Effector memory CD8-positive, alpha-beta T cell (primary cell): ENCODE measurements around the gene GLI1.

Experiments used
- ATAC-seq: fragments of 150-1000 bp; cut with Tn5 transposase; replicated peaks from 2 replicates; pipeline ENCODE4 v1.10.0; 2021; ENCODE audit warnings: mild to moderate bottlenecking, moderate library complexity
- DNase-seq, 3 experiments: peaks; one replicate each; pipeline ENCODE4 v3.0.0; 2021
- H3K27ac Mint-ChIP-seq, 2 donors: one replicate each; pipeline ENCODE4 v1.8.0; 2022; ENCODE audit warnings: mild to moderate bottlenecking in 2 of 2, mixed read lengths in 2 of 2, moderate library complexity in 2 of 2
- H3K27me3 Mint-ChIP-seq, 2 donors: one replicate each; pipeline ENCODE4 v1.8.0; 2022; ENCODE audit warnings: mixed read lengths in 2 of 2
- H3K36me3 Mint-ChIP-seq: one replicate; pipeline ENCODE4 v1.8.0; 2022; ENCODE audit warnings: mild to moderate bottlenecking, moderate library complexity, mixed read lengths; ENCODE audit not compliant: insufficient read depth
- H3K4me1 Mint-ChIP-seq, 2 donors: one replicate each; pipeline ENCODE4 v1.8.0; 2022; ENCODE audit warnings: low read depth in 2 of 2, mixed read lengths in 2 of 2
- H3K4me3 Mint-ChIP-seq, 2 donors: one replicate each; pipeline ENCODE4 v1.8.0; 2022; ENCODE audit warnings: mild to moderate bottlenecking in 2 of 2, mixed read lengths in 2 of 2, moderate library complexity in 2 of 2
- H3K9me3 Mint-ChIP-seq, 2 donors: one replicate each; pipeline ENCODE4 v1.8.0; 2022; ENCODE audit warnings: mixed read lengths in 2 of 2

GLI1 gene

GRCh38 chr12:57469296-57470164, 9.9 kb downstream of the GLI1 start:
- Mint-ChIP-seq H3K4me3 (no peak overlapping the region), H3K4me1 (peaks cover 22 to 49% of the 10 kb centered on the region in 2 donors), H3K36me3 (peaks cover 67% of the 10 kb centered on the region), H3K27me3 (peaks cover 0 to 8% of the 10 kb centered on the region in 2 donors), H3K9me3 (no peaks in the 10 kb centered on the region), H3K27ac (peak overlapping the region in 1 of 2 donors; percentile 44)
- no peak for DNase-seq
- ATAC-seq: no peak

GRCh38 chr12:57470286-57470969, 10.8 kb downstream of the GLI1 start:
- peaks cover 73% of the 10 kb centered on the region for H3K36me3 Mint-ChIP-seq
- no peaks in the 10 kb centered on the region for H3K9me3 Mint-ChIP-seq
- H3K27ac Mint-ChIP-seq: peak overlapping the region in 1 of 2 donors; percentile 90
- no peak overlapping the region for H3K4me3 Mint-ChIP-seq
- ATAC-seq (no peak), DNase-seq (no peak)
- peaks cover 24 to 52% of the 10 kb centered on the region in 2 donors for H3K4me1 Mint-ChIP-seq
- H3K27me3 Mint-ChIP-seq: no peaks in the 10 kb centered on the region

DNA sequence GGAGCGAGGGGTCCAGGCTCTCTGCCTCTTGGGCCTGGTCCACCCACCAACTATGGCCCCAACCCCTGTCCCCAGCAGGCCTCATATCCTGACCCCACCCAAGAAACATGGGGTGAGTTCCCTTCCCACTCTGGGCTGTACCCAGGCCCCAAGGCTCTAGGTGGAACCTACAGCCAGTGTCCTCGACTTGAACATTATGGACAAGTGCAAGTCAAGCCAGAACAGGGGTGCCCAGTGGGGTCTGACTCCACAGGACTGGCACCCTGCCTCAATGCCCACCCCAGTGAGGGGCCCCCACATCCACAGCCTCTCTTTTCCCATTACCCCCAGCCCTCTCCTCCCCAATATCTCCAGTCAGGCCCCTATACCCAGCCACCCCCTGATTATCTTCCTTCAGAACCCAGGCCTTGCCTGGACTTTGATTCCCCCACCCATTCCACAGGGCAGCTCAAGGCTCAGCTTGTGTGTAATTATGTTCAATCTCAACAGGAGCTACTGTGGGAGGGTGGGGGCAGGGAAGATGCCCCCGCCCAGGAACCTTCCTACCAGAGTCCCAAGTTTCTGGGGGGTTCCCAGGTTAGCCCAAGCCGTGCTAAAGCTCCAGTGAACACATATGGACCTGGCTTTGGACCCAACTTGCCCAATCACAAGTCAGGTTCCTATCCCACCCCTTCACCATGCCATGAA, 11.5 kb downstream of the GLI1 start:
- Mint-ChIP-seq H3K9me3 (no peaks in the 10 kb centered on the region), H3K4me3 (no peak overlapping the region), H3K27ac (peak overlapping the region; percentile 84 to 90), H3K36me3 (peaks cover 69% of the 10 kb centered on the region), H3K4me1 (peaks cover 25 to 46% of the 10 kb centered on the region in 2 donors), H3K27me3 (no peaks in the 10 kb centered on the region)
- no peak for DNase-seq
- ATAC-seq: no peak

DNA sequence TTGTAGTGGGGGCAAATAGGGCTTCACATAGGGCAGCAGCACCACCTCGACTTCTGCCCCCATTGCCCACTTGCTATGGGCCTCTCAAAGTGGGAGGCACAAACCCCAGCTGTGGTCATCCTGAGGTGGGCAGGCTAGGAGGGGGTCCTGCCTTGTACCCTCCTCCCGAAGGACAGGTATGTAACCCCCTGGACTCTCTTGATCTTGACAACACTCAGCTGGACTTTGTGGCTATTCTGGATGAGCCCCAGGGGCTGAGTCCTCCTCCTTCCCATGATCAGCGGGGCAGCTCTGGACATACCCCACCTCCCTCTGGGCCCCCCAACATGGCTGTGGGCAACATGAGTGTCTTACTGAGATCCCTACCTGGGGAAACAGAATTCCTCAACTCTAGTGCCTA, 12.1 kb downstream of the GLI1 start:
- H3K27ac Mint-ChIP-seq: peak overlapping the region; percentile 84 to 90
- DNase-seq: no peak
- H3K4me3 Mint-ChIP-seq: no peak overlapping the region
- H3K4me1 Mint-ChIP-seq: peaks cover 31 to 52% of the 10 kb centered on the region in 2 donors
- H3K27me3 Mint-ChIP-seq: no peaks in the 10 kb centered on the region
- ATAC-seq: no peak
- no peaks in the 10 kb centered on the region for H3K9me3 Mint-ChIP-seq
- peaks cover 73% of the 10 kb centered on the region for H3K36me3 Mint-ChIP-seq

GRCh38 chr12:57472391-57472790, 12.8 kb downstream of the GLI1 start:
- H3K4me1 Mint-ChIP-seq: peaks cover 36 to 54% of the 10 kb centered on the region in 2 donors
- ATAC-seq (no peak), DNase-seq (no peak)
- no peak overlapping the region for H3K4me3 Mint-ChIP-seq
- no peaks in the 10 kb centered on the region for H3K27me3 Mint-ChIP-seq
- H3K27ac Mint-ChIP-seq: peak overlapping the region; percentile 84 to 90
- peaks cover 77% of the 10 kb centered on the region for H3K36me3 Mint-ChIP-seq
- H3K9me3 Mint-ChIP-seq: no peaks in the 10 kb centered on the region

DNA sequence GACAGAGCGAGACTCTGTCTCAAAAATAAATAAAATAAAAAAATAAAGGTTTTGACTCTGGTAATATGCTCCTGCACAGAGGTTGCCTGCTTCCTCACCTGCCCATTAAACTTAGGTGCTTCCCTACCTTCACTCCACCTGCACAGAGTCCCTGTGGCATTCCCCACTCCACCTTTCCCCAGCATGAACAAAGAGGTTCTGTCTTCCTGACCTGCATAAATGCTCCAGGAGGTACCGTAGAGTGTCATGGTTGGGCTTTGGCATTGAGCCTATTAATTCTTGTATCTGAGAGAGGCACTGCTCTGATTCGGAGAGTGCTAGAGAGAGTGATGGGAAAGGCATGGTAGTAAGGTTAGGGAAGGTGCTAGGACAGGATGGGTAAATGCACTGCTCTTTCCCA, 13.8 kb downstream of the GLI1 start:
- ATAC-seq (no peak), DNase-seq (no peak)
- Mint-ChIP-seq H3K36me3 (peaks cover 86% of the 10 kb centered on the region), H3K4me1 (peaks cover 43 to 55% of the 10 kb centered on the region in 2 donors), H3K9me3 (no peaks in the 10 kb centered on the region), H3K27me3 (no peaks in the 10 kb centered on the region), H3K27ac (peak overlapping the region; percentile 59 to 90), H3K4me3 (peak overlapping the region; percentile 36 to 77)

GRCh38 chr12:57473886-57474285, 14.3 kb downstream of the GLI1 start:
- Mint-ChIP-seq H3K4me1 (peaks cover 48 to 59% of the 10 kb centered on the region in 2 donors), H3K36me3 (peaks cover 91% of the 10 kb centered on the region), H3K27ac (peak overlapping the region; percentile 78 to 90)

GRCh38 chr12:57474430-57474829, 14.8 kb downstream of the GLI1 start:
- Mint-ChIP-seq H3K27me3 (no peaks in the 10 kb centered on the region), H3K9me3 (no peaks in the 10 kb centered on the region), H3K36me3 (peaks cover 91% of the 10 kb centered on the region), H3K27ac (peak overlapping the region; percentile 78 to 90), H3K4me3 (peak overlapping the region; percentile 77 to 98), H3K4me1 (peaks cover 54 to 64% of the 10 kb centered on the region in 2 donors)
- ATAC-seq (no peak), DNase-seq (no peak)

More at GRCh38 chr12:57473886-57474285, 14.3 kb downstream of the GLI1 start:
- no peaks in the 10 kb centered on the region for H3K27me3 Mint-ChIP-seq
- no peaks in the 10 kb centered on the region for H3K9me3 Mint-ChIP-seq
- DNase-seq: no peak
- ATAC-seq: no peak
- H3K4me3 Mint-ChIP-seq: peak overlapping the region; percentile 77 to 98

GRCh38 chr12:57474862-57475261, 15.3 kb downstream of the GLI1 start:
- no peak for ATAC-seq
- H3K36me3 Mint-ChIP-seq: peaks cover 91% of the 10 kb centered on the region
- peak overlapping the region; percentile 78 to 90 for H3K27ac Mint-ChIP-seq

DNA sequence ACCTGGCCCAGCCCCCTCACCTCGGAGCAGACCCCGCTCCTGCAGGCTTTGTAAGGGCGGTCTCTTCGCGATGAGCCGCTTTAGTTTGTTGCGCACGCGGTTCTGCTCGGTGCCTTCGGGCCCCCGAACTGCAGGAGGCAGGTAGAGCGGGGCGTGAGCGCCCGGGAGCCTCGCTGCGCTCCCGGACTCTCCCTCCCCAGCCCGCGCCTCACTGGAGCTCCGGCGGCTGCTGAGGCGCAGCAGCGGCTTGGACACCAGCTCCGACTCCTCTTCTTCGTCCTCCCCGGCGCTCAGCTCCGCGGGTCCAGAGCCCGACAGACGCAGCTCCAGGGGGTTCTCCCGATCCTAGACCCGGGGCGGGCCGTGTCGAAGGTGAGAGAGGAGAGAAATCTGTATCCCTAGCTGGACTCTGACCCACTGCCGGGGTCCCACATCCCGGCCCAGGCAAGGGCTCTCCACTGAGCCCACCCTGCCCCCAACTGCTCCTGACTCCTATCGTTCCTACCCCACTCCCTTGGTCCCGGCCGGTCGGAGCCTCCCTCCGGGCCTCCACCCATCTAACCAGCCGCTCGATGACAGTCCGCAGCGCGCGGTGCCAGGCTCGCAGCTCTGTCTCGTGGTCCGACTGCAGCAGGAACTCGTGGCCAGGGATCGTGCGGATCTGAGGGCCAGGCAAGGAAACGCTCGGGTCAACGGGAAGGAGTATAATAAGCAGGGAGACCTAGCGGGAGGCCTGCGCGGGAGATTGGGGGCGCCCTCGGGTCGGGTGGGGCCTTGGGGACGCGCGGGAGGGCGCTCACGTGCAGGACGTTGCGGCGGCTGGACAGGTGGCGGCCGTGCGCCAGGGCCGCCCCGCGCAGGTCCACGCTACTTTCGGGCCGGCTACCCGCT, 15.9 kb downstream of the GLI1 start:
- H3K4me3 Mint-ChIP-seq: peak overlapping the region; percentile 97 to 98
- peaks cover 62 to 75% of the 10 kb centered on the region in 2 donors for H3K4me1 Mint-ChIP-seq
- H3K9me3 Mint-ChIP-seq: no peaks in the 10 kb centered on the region
- H3K27me3 Mint-ChIP-seq: no peaks in the 10 kb centered on the region
- H3K36me3 Mint-ChIP-seq: peaks cover 91% of the 10 kb centered on the region
- peak overlapping the region; percentile 96 to 98 for H3K27ac Mint-ChIP-seq
- DNase-seq (no peak), ATAC-seq (no peak)

More at GRCh38 chr12:57474862-57475261, 15.3 kb downstream of the GLI1 start:
- no peak for DNase-seq
- peak overlapping the region; percentile 77 to 98 for H3K4me3 Mint-ChIP-seq
- no peaks in the 10 kb centered on the region for H3K9me3 Mint-ChIP-seq
- no peaks in the 10 kb centered on the region for H3K27me3 Mint-ChIP-seq
- H3K4me1 Mint-ChIP-seq: peaks cover 58 to 69% of the 10 kb centered on the region in 2 donors

- Mint-ChIP-seq H3K36me3 (peaks cover 86% of the 10 kb centered on the region), H3K4me3 (peak overlapping the region; percentile 97 to 98)
- peak; percentile 31 for ATAC-seq
Measured at GRCh38 chr12:57476162-57476992, 16.8 kb downstream of the GLI1 start.

More at GRCh38 chr12:57476162-57476992, 16.8 kb downstream of the GLI1 start:
- H3K4me1 Mint-ChIP-seq: peaks cover 68 to 77% of the 10 kb centered on the region in 2 donors
- no peaks in the 10 kb centered on the region for H3K27me3 Mint-ChIP-seq
- DNase-seq: peak; percentile 69 to 78 (median 77)
- peak overlapping the region; percentile 96 to 98 for H3K27ac Mint-ChIP-seq
- no peaks in the 10 kb centered on the region for H3K9me3 Mint-ChIP-seq
